OCI-LY3 (cell line): ENCODE results near the gene DPYD.

Experiments used
- H2AFZ ChIP-seq: fragments of 200-600, 300-600 bp; shearing (Covaris generic); 2 replicates; pipeline ENCODE4 v1.6.0; 2014; ENCODE audit warnings: antibody characterized with exemption, low read depth, low read length
- H3K27ac ChIP-seq: fragments of 200-600, 300-600 bp; sonication (generic); 2 replicates; pipeline ENCODE4 v1.5.1; 2014; ENCODE audit warnings: mild to moderate bottlenecking, low read length, moderate library complexity, mixed read lengths
- H3K27me3 ChIP-seq: fragments of 200-600, 300-600 bp; sonication (generic); 2 replicates; pipeline ENCODE4 v1.6.1; 2014; ENCODE audit warnings: low read depth, low read length, mixed read lengths
- H3K36me3 ChIP-seq: fragments of 200-600, 300-600 bp; sonication (generic); replicated peaks from 2 replicates; pipeline ENCODE3; 2014; ENCODE audit warnings: low read depth, low read length, mixed read lengths
- H3K4me1 ChIP-seq: fragments of 300-600, 200-600 bp; sonication (generic); 2 replicates; pipeline ENCODE4 v1.6.1; 2014; ENCODE audit warnings: low read length, mixed read lengths
- H3K4me2 ChIP-seq: fragments of 200-600, 300-600 bp; sonication (generic); 2 replicates; pipeline ENCODE4 v1.6.1; 2014; ENCODE audit warnings: low read length, mixed read lengths
- H3K4me3 ChIP-seq: fragments of 300-600, 200-600 bp; sonication (generic); 2 replicates; pipeline ENCODE4 v1.5.1; 2014; ENCODE audit warnings: antibody characterized with exemption, mild to moderate bottlenecking, low read length, moderate library complexity
- H3K79me2 ChIP-seq: fragments of 300-600, 200-600 bp; shearing (Covaris generic); 2 replicates; pipeline ENCODE4 v1.6.1; 2014; ENCODE audit warnings: mild to moderate bottlenecking, low read length, mixed read lengths
- H3K9ac ChIP-seq: fragments of 300-600, 200-600 bp; shearing (Covaris generic); 2 replicates; pipeline ENCODE4 v1.6.0; 2014; ENCODE audit warnings: mild to moderate bottlenecking, low read length, moderate library complexity
- H3K9me3 ChIP-seq: fragments of 200-600, 300-600 bp; shearing (Covaris generic); 2 replicates; pipeline ENCODE4 v1.6.1; 2014; ENCODE audit warnings: low read length, mixed read lengths; ENCODE audit not compliant: insufficient read depth
- H4K20me1 ChIP-seq: fragments of 200-600, 300-600 bp; sonication (generic); 2 replicates; pipeline ENCODE4 v1.6.1; 2016; ENCODE audit warnings: low read length, mixed read lengths; ENCODE audit not compliant: insufficient read depth
- CTCF ChIP-seq: fragments of 200-600, 300-600 bp; sonication (generic); IDR thresholded peaks from 2 replicates; pipeline ENCODE4 v1.5.1; 2014; ENCODE audit warnings: antibody characterized with exemption, low read length, low read depth
- EZH2phosphoT487 ChIP-seq: fragments of 200-600 bp; shearing (Covaris generic); IDR thresholded peaks from 2 replicates; pipeline ENCODE4 v1.6.1; 2018; ENCODE audit warnings: antibody characterized with exemption, mixed run types, low read depth

DPYD gene

GRCh38 chr1:97560714-97561113, 360.1 kb downstream of the DPYD start:
- TF ChIP-seq EZH2phosphoT487 (no peak), CTCF (no peak)
- H3K27me3 ChIP-seq: no peaks in the 10 kb centered on the region
- H3K4me1 ChIP-seq: no peaks in the 10 kb centered on the region
- no peaks in the 10 kb centered on the region for H3K36me3 ChIP-seq
- H3K9me3 ChIP-seq: no peaks in the 10 kb centered on the region
- H3K27ac ChIP-seq: no peak overlapping the region
- no peak overlapping the region for H3K4me3 ChIP-seq
- no peaks in the 10 kb centered on the region for H3K79me2 ChIP-seq
- no peak overlapping the region for H3K9ac ChIP-seq
- no peak overlapping the region for H2AFZ ChIP-seq
- H3K4me2 ChIP-seq: no peak overlapping the region
- no peaks in the 10 kb centered on the region for H4K20me1 ChIP-seq

GRCh38 chr1:97553971-97554370, 366.9 kb downstream of the DPYD start:
- Histone ChIP-seq H3K36me3 (no peaks in the 10 kb centered on the region), H3K27me3 (no peaks in the 10 kb centered on the region), H3K4me2 (no peak overlapping the region), H3K4me1 (no peaks in the 10 kb centered on the region), H2AFZ (no peak overlapping the region), H3K9ac (no peak overlapping the region), H3K79me2 (no peaks in the 10 kb centered on the region), H3K4me3 (no peak overlapping the region), H3K27ac (no peak overlapping the region), H4K20me1 (no peaks in the 10 kb centered on the region), H3K9me3 (no peaks in the 10 kb centered on the region)
- TF ChIP-seq CTCF (no peak), EZH2phosphoT487 (no peak)

- Histone ChIP-seq H3K4me2 (no peak overlapping the region), H3K4me1 (no peaks in the 10 kb centered on the region), H3K79me2 (no peaks in the 10 kb centered on the region), H3K36me3 (no peaks in the 10 kb centered on the region), H3K9me3 (no peaks in the 10 kb centered on the region), H3K4me3 (no peak overlapping the region), H4K20me1 (no peaks in the 10 kb centered on the region), H3K27ac (no peak overlapping the region), H3K9ac (no peak overlapping the region), H2AFZ (no peak overlapping the region), H3K27me3 (no peaks in the 10 kb centered on the region)
- TF ChIP-seq EZH2phosphoT487: no peak
- no peak for TF ChIP-seq CTCF
These were observed 369.7 kb downstream of the DPYD start for GRCh38 chr1:97551113-97551512.

GRCh38 chr1:97545446-97545845, 375.4 kb downstream of the DPYD start:
- H3K9ac ChIP-seq: no peak overlapping the region
- no peaks in the 10 kb centered on the region for H3K9me3 ChIP-seq
- H3K4me3 ChIP-seq: no peak overlapping the region
- no peaks in the 10 kb centered on the region for H3K4me1 ChIP-seq
- H3K27me3 ChIP-seq: no peaks in the 10 kb centered on the region
- H2AFZ ChIP-seq: no peak overlapping the region
- no peak for TF ChIP-seq EZH2phosphoT487
- no peak for TF ChIP-seq CTCF
- H3K79me2 ChIP-seq: no peaks in the 10 kb centered on the region
- no peaks in the 10 kb centered on the region for H4K20me1 ChIP-seq
- no peak overlapping the region for H3K4me2 ChIP-seq
- no peak overlapping the region for H3K27ac ChIP-seq
- H3K36me3 ChIP-seq: no peaks in the 10 kb centered on the region
